ENCODE measurements around the gene RUFY4. TPM values are rescaled to one million over a fixed set of nuclear protein-coding genes. Genes with fewer than 3 reads are reported as not detected.
"Not testable (repeated sequence)": the region's sequence is repeated elsewhere in the genome, so short reads cannot be mapped to it uniquely, and the experiment has no call there.

Gene RUFY4
- total RNA-seq, 6 donors from 2014 or later, result 0.15 to 0.51 (median 0.21) TPM; not detected in 2

- ATAC-seq (ENCODE audit: low FRiP score in 2 of 2) (peak; percentile 81 to 89), DNase-seq (peak; percentile 69 to 79)
- not testable (repeated sequence) for H3K9me3 ChIP-seq, H3K36me3 ChIP-seq, H3K27me3 ChIP-seq
- H3K27ac ChIP-seq, result peak overlapping the region in 1 of 4 donors; percentile 46
- TF ChIP-seq, protein P1, sequence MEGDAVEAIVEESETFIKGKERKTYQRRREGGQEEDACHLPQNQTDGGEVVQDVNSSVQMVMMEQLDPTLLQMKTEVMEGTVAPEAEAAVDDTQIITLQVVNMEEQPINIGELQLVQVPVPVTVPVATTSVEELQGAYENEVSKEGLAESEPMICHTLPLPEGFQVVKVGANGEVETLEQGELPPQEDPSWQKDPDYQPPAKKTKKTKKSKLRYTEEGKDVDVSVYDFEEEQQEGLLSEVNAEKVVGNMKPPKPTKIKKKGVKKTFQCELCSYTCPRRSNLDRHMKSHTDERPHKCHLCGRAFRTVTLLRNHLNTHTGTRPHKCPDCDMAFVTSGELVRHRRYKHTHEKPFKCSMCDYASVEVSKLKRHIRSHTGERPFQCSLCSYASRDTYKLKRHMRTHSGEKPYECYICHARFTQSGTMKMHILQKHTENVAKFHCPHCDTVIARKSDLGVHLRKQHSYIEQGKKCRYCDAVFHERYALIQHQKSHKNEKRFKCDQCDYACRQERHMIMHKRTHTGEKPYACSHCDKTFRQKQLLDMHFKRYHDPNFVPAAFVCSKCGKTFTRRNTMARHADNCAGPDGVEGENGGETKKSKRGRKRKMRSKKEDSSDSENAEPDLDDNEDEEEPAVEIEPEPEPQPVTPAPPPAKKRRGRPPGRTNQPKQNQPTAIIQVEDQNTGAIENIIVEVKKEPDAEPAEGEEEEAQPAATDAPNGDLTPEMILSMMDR (IDR thresholded peaks at IDR 0.05), result peak in 5 of 6 experiments; percentile 52 to 83 (median 77)
- WGBS, 2 donors, result 30 to 53% methylated on average over 10 to 18 of the region's 24 CpGs
- peak overlapping the region in 3 of 4 donors; percentile 14 to 29 (median 28) for H3K4me3 ChIP-seq
- peaks cover 8 to 23% (median 14%) of the 10 kb centered on the region in 4 donors for H3K4me1 ChIP-seq
These were observed 34.4 kb upstream of the RUFY4 start for GRCh38 chr2:218034497-218035213.

DNA sequence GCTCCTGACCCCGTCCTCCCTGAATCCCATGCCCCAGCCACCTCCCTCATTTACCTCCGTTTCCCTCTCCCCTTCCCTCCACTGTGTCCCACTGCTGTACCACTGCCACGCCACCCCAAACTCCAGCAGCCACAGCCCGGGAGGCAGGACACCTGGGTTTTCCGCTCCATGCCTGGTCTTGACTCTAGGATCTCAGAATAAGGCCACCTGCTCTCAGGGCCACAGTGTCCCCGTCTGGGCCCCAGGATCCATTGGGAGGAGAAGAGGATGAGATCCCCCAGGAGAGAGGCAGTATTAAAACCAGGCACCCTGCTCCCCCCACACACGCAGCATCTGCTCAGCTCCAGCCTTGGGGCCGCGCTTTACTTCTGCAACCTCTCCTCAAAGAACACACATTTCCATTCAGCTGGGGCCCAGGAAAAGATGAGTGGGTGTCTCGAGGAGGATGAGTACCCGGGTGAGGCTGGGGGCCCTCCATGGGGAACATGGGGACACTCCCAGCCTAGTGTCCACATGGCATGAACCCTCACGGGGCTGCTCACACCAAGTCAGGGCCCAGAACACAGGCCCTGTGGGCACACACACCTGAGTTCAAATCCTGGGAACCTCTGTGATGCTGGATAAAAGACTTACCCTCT lies 33.5 kb upstream of the RUFY4 start:
- Histone ChIP-seq H3K27ac (no peak overlapping the region), H3K36me3 (no peaks in the 10 kb centered on the region), H3K27me3 (peaks cover 0 to 3% (median 0%) of the 10 kb centered on the region in 4 donors), H3K4me1 (peaks cover 8 to 23% (median 11%) of the 10 kb centered on the region in 4 donors), H3K9me3 (no peaks in the 10 kb centered on the region), H3K4me3 (no peak overlapping the region)
- DNase-seq (no peak), ATAC-seq (ENCODE audit: low FRiP score in 2 of 2) (no peak)
- TF ChIP-seq EP300 (IDR thresholded peaks at IDR 0.05) (no peak), POLR2AphosphoS5 (IDR thresholded peaks at IDR 0.05) (no peak)
- 84 to 86% methylated on average over 11 to 12 of the region's 12 CpGs for WGBS, 2 donors

- TF ChIP-seq POLR2A (IDR thresholded peaks at IDR 0.05), result no peak
- TF ChIP-seq POLR2AphosphoS5 (IDR thresholded peaks at IDR 0.05), result no peak
- TF ChIP-seq, protein P1 (IDR thresholded peaks at IDR 0.05), result peak in 1 of 6 experiments; percentile 14
- no peak for TF ChIP-seq EP300 (IDR thresholded peaks at IDR 0.05)
- WGBS, 2 donors, result 74 to 83% methylated on average over 5 of the region's 5 CpGs
These were observed 32.7 kb upstream of the RUFY4 start for GRCh38 chr2:218036371-218036770.

GRCh38 chr2:218039171-218039570 lies 29.9 kb upstream of the RUFY4 start:
- Histone ChIP-seq H3K27me3 (no peaks in the 10 kb centered on the region), H3K4me1 (peaks cover 5 to 6% (median 5%) of the 10 kb centered on the region in 4 donors), H3K4me3 (no peak overlapping the region), H3K27ac (no peak overlapping the region), H3K36me3 (no peaks in the 10 kb centered on the region), H3K9me3 (no peaks in the 10 kb centered on the region)
- WGBS, 2 donors, result 67 to 88% methylated on average over 2 of the region's 2 CpGs
- TF ChIP-seq POLR2A (IDR thresholded peaks at IDR 0.05) (no peak), POLR2AphosphoS5 (IDR thresholded peaks at IDR 0.05) (no peak), EP300 (IDR thresholded peaks at IDR 0.05) (no peak)
- TF ChIP-seq, protein P1 (IDR thresholded peaks at IDR 0.05), result no peak
- ATAC-seq (ENCODE audit: low FRiP score in 2 of 2) (no peak), DNase-seq (no peak)

More at GRCh38 chr2:218036371-218036770, 32.7 kb upstream of the RUFY4 start:
- Histone ChIP-seq H3K9me3 (no peaks in the 10 kb centered on the region), H3K4me3 (no peak overlapping the region), H3K27ac (no peak overlapping the region), H3K27me3 (peaks cover 0 to 3% (median 0%) of the 10 kb centered on the region in 4 donors), H3K36me3 (no peaks in the 10 kb centered on the region), H3K4me1 (peaks cover 8 to 23% (median 11%) of the 10 kb centered on the region in 4 donors)
- DNase-seq, result no peak
- ATAC-seq (ENCODE audit: low FRiP score in 2 of 2), result no peak

DNA sequence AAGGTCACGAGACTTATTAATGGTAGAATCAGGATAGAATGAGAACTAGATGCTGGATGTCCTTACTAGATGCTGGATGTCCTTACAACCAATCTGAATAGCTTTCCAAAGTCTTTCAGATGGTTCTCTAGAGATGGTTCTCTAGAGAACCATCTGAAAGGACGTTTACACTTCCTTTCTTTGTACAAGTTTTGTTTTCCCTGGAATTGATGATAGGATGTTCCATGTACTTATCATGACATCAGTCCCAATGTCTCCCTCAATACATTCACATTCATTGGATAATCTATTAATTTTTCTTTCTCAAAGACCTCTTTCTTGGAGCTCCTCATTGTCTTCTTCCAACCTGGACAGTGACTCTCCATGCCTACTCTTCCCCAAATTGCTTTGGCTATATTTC lies 28.2 kb upstream of the RUFY4 start:
- WGBS, 2 donors, result 78 to 85% methylated on average over 2 of the region's 2 CpGs

More for the DNA sequence above, 28.2 kb upstream of the RUFY4 start:
- no peak overlapping the region for H3K27ac ChIP-seq
- H3K36me3 ChIP-seq, result no peaks in the 10 kb centered on the region
- H3K27me3 ChIP-seq, result no peaks in the 10 kb centered on the region
- TF ChIP-seq POLR2AphosphoS5 (IDR thresholded peaks at IDR 0.05) (no peak), POLR2A (IDR thresholded peaks at IDR 0.05) (no peak), EP300 (IDR thresholded peaks at IDR 0.05) (no peak)
- TF ChIP-seq, protein P1 (IDR thresholded peaks at IDR 0.05), result no peak
- no peak overlapping the region for H3K4me3 ChIP-seq
- H3K4me1 ChIP-seq, result peaks cover 0 to 2% (median 0%) of the 10 kb centered on the region in 4 donors
- ATAC-seq (ENCODE audit: low FRiP score in 2 of 2) (no peak), DNase-seq (no peak)
- no peaks in the 10 kb centered on the region for H3K9me3 ChIP-seq
